A549 (cell line): ENCODE results near the gene PTPRN2.

Experiments used
- FOSB ChIP-seq: fragments of 250-450 bp; sonication (Bioruptor Pico); IDR thresholded peaks from 2 replicates; pipeline ENCODE4 v1.5.0; 2020; ENCODE audit warnings: mild to moderate bottlenecking, moderate library complexity
- KDM5A ChIP-seq: fragments of 200-600 bp; sonication (generic); IDR thresholded peaks from 2 replicates; pipeline ENCODE4 v1.6.1; 2016; ENCODE audit warnings: antibody characterized with exemption, mild to moderate bottlenecking
- MAZ ChIP-seq: fragments of 150-350 bp; IDR thresholded peaks from 2 replicates; pipeline ENCODE4 v1.6.1; 2014; ENCODE audit warnings: antibody characterized with exemption, low read depth, low read length, borderline replicate concordance
- NR3C1 ChIP-seq: fragments of >200 bp; sonication (Bioruptor Twin); formaldehyde crosslinking; IDR thresholded peaks from 3 replicates; pipeline ENCODE4 v1.6.1; 2017
- RAD21 ChIP-seq, 2 experiments: fragments of >200 bp in 1 of 2; sonication (Bioruptor Twin) in 1 of 2; formaldehyde crosslinking in 1 of 2; IDR thresholded peaks in 1 of 2; conservative IDR thresholded peaks in 1 of 2; 2 replicates in 1 of 2; 3 replicates in 1 of 2; pipeline ENCODE4 v1.6.1; 2012 to 2018; ENCODE audit warnings: inconsistent platforms in 1 of 2
- SMC3 ChIP-seq: fragments of >200 bp; sonication (Bioruptor Twin); formaldehyde crosslinking; IDR thresholded peaks from 3 replicates; pipeline ENCODE4 v1.6.1; 2018; ENCODE audit warnings: inconsistent platforms
- TF ChIP-seq, protein P1 (sequence below): fragments of >200 bp; sonication (Bioruptor Twin); formaldehyde crosslinking; IDR thresholded peaks from 3 replicates; pipeline ENCODE4 v1.5.1; 2016

DNA sequence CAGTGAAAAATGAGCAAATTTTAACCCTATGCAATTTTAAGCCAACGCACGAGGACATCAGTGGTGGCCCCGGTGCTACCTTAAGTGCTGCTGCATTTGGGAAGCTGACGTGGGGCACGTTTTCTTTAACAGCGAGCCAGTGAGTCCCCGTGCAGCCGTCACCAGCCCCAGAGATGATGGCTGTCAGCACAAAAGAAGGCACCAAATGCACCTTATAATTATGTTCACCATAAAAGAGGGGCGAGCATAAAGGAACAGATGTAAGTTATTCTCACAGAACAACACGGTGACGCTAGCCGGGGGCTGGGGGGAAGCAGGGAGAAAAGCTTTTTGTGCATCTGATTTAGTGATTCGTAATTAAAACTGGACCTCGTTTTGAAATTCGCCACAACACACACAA, 990.7 kb downstream of the PTPRN2 start:
- TF ChIP-seq, protein P1, sequence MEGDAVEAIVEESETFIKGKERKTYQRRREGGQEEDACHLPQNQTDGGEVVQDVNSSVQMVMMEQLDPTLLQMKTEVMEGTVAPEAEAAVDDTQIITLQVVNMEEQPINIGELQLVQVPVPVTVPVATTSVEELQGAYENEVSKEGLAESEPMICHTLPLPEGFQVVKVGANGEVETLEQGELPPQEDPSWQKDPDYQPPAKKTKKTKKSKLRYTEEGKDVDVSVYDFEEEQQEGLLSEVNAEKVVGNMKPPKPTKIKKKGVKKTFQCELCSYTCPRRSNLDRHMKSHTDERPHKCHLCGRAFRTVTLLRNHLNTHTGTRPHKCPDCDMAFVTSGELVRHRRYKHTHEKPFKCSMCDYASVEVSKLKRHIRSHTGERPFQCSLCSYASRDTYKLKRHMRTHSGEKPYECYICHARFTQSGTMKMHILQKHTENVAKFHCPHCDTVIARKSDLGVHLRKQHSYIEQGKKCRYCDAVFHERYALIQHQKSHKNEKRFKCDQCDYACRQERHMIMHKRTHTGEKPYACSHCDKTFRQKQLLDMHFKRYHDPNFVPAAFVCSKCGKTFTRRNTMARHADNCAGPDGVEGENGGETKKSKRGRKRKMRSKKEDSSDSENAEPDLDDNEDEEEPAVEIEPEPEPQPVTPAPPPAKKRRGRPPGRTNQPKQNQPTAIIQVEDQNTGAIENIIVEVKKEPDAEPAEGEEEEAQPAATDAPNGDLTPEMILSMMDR = no peak
- TF ChIP-seq RAD21 (conservative IDR thresholded peaks at IDR 0.05 in 1 of 2, IDR thresholded peaks at IDR 0.05 in 1 of 2) (no peak), MAZ (no peak), SMC3 (no peak), FOSB (CRISPR knock-in tag) (no peak), KDM5A (no peak), NR3C1 (no peak)
